HepG2 (cell line): ENCODE results near the gene FANCD2OS. TPM values are rescaled to one million over a fixed set of nuclear protein-coding genes. Genes with fewer than 3 reads are reported as not detected.
A peak's percentile ranks its signal among the peaks of the same experiment; 100 is the strongest.

ENCODE experiments used
- ARNT2 ChIP-seq: sonication (generic); formaldehyde crosslinking; IDR thresholded peaks from 2 replicates; pipeline ENCODE4 v1.8.0; 2022; ENCODE audit warnings: mild to moderate bottlenecking, low read depth, missing genetic modification reagents, moderate library complexity
- GATAD2A ChIP-seq: IDR thresholded peaks from 2 replicates; pipeline ENCODE4 v1.6.1; 2016
- IKZF4 ChIP-seq: sonication (generic); formaldehyde crosslinking; IDR thresholded peaks from 2 replicates; pipeline ENCODE4 v1.5.1; 2020; ENCODE audit warnings: borderline replicate concordance, mild to moderate bottlenecking, low read depth, missing genetic modification reagents; ENCODE audit errors: not compliant biosample characterization
- MNT ChIP-seq: fragments of 450-650 bp; IDR thresholded peaks from 2 replicates; pipeline ENCODE4 v1.6.1; 2016
- SRY ChIP-seq: sonication (generic); formaldehyde crosslinking; IDR thresholded peaks from 2 replicates; pipeline ENCODE4 v1.8.0; 2022; ENCODE audit warnings: mild to moderate bottlenecking, missing genetic modification reagents
- TBX2 ChIP-seq: sonication (generic); formaldehyde crosslinking; IDR thresholded peaks from 2 replicates; pipeline ENCODE4 v1.5.0; 2020; ENCODE audit warnings: missing genetic modification reagents, mild to moderate bottlenecking, borderline replicate concordance
- TERF1 ChIP-seq: sonication (generic); formaldehyde crosslinking; IDR thresholded peaks from 2 replicates; pipeline ENCODE4 v1.8.0; 2022; ENCODE audit warnings: mild to moderate bottlenecking, missing genetic modification reagents, moderate library complexity
- ZC3H13 ChIP-seq: sonication (generic); formaldehyde crosslinking; IDR thresholded peaks from 2 replicates; pipeline ENCODE4 v1.8.1; 2023; ENCODE audit warnings: mild to moderate bottlenecking, missing genetic modification reagents, moderate library complexity
- ZKSCAN8 ChIP-seq: IDR thresholded peaks from 2 replicates; pipeline ENCODE4 v1.6.1; 2016; ENCODE audit warnings: borderline replicate concordance, missing genetic modification reagents, missing compliant biosample characterization
- ZNF260 ChIP-seq: sonication (generic); formaldehyde crosslinking; IDR thresholded peaks from 2 replicates; pipeline ENCODE4 v1.4.0; 2020; ENCODE audit warnings: missing genetic modification reagents, low read depth, mild to moderate bottlenecking, borderline replicate concordance
- ZNF614 ChIP-seq: IDR thresholded peaks from 2 replicates; pipeline ENCODE4 v1.6.1; 2018; ENCODE audit warnings: missing biosample characterization, missing genetic modification reagents, inconsistent platforms, borderline replicate concordance
- ZNF670 ChIP-seq: sonication (generic); formaldehyde crosslinking; IDR thresholded peaks from 2 replicates; pipeline ENCODE4 v1.8.0; 2022; ENCODE audit warnings: mild to moderate bottlenecking, missing genetic modification reagents, borderline replicate concordance
- ZNF792 ChIP-seq: IDR thresholded peaks from 2 replicates; pipeline ENCODE4 v1.6.1; 2016
- polyA plus RNA-seq, 8 experiments: library from polyadenylated mRNA; depleted of rRNA in 3 of 8; stranded (reverse) in 7 of 8; unstranded in 1 of 8; fragments of >200 nt; fragmentation: Illumina TruSeq in 4 of 8; extraction: Trizol in 4 of 8; gene quantifications; 2 replicates each; pipeline versions ENCODE4 v1.2.1 to v1.2.3, GENCODE V29; 2011 to 2016; ENCODE audit warnings: low read depth in 4 of 8, missing spikeins in 1 of 8, mixed read lengths in 1 of 8; ENCODE audit not compliant: insufficient read depth in 1 of 8
- total RNA-seq, 5 experiments: library from RNA; depleted of rRNA; stranded (reverse); fragments of >200 nt; fragmentation: Illumina TruSeq; extraction: Trizol; gene quantifications; 2 replicates each; pipeline ENCODE4 v1.2.3, GENCODE V29; 2016; ENCODE audit warnings: low read depth in 1 of 5
- TF ChIP-seq, protein P1 (sequence below): sonication (generic); formaldehyde crosslinking; IDR thresholded peaks from 2 replicates; pipeline ENCODE4 v1.5.1; 2020; ENCODE audit warnings: mild to moderate bottlenecking, missing genetic modification reagents
- TF ChIP-seq, protein P2 (sequence below): sonication (generic); IDR thresholded peaks from 2 replicates; pipeline ENCODE4 v1.6.1; 2016; ENCODE audit warnings: low read depth, borderline replicate concordance
- TF ChIP-seq, protein P3 (sequence below): sonication (generic); formaldehyde crosslinking; IDR thresholded peaks from 2 replicates; pipeline ENCODE4 v1.8.0; 2022; ENCODE audit warnings: mild to moderate bottlenecking, missing genetic modification reagents, moderate library complexity
- TF ChIP-seq, protein P4 (sequence below): sonication (generic); formaldehyde crosslinking; conservative IDR thresholded peaks from 2 replicates; pipeline ENCODE4 v1.8.0; 2022; ENCODE audit warnings: missing genetic modification reagents

Gene FANCD2OS
- total and polyA plus RNA-seq, 2 of the 13 experiments (the other 11 are each of a cell fraction or from before 2014, with no cell fraction given) = not detected

DNA sequence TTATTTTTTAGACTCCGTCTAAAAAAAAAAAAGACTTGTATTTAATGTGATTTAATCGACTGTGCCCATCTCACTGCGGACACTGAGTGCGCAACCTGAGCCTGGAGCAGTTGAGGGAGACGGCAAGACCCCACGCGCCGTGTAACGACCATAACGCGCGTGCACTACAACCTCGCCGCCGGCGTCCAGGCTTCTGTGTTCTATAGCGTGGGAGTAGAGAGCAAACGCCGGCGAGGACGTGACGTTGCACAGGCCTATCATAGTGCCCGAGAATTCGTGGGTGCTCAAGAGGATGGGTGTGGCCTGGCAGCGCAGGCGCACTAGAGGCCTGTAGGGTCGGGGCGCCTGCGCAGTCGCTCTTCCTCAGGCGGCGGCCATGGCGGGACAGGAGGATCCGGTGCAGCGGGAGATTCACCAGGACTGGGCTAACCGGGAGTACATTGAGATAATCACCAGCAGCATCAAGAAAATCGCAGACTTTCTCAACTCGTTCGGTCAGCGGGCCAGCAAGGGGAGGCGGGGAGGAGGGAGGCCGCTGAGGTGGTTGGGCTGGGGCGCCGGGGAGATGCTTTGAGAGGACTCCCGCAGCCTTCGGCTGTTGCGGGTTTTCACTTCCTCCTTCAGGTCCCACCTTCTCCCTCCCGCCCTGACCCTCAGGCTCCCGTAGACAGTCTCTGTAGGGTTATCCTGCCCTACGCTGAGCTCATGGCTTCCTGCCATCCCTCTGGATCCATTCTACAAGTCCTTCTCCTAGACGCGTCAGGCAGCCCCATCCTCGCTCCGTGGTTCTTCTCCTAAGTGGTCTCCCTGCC is 7.5 kb upstream of the FANCD2OS start, which contains the start of gene BRK1 (continued):
- TF ChIP-seq SRY (CRISPR knock-in tag) (0 out of 2 replicates have a peak, but pooled peaks have one; percentile 30), IKZF4 (CRISPR knock-in tag) (no peak), ZC3H13 (0 out of 2 replicates have a peak, but pooled peaks have one; percentile 54), ZNF792 (CRISPR knock-in tag) (peak; percentile 83), MNT (no peak), GATAD2A (peak; percentile 70), ZNF670 (CRISPR knock-in tag) (peak; percentile 30; the same call in 1 of the 2 replicates), ZNF614 (CRISPR knock-in tag) (peak; percentile 79; the same call in 1 of the 2 replicates), TERF1 (CRISPR knock-in tag) (no peak), TBX2 (peak; percentile 71), ARNT2 (CRISPR knock-in tag) (peak; percentile 69; the same call in 1 of the 2 replicates), ZKSCAN8 (CRISPR knock-in tag) (no peak), ZNF260 (CRISPR knock-in tag) (no peak)
- TF ChIP-seq, protein P1, sequence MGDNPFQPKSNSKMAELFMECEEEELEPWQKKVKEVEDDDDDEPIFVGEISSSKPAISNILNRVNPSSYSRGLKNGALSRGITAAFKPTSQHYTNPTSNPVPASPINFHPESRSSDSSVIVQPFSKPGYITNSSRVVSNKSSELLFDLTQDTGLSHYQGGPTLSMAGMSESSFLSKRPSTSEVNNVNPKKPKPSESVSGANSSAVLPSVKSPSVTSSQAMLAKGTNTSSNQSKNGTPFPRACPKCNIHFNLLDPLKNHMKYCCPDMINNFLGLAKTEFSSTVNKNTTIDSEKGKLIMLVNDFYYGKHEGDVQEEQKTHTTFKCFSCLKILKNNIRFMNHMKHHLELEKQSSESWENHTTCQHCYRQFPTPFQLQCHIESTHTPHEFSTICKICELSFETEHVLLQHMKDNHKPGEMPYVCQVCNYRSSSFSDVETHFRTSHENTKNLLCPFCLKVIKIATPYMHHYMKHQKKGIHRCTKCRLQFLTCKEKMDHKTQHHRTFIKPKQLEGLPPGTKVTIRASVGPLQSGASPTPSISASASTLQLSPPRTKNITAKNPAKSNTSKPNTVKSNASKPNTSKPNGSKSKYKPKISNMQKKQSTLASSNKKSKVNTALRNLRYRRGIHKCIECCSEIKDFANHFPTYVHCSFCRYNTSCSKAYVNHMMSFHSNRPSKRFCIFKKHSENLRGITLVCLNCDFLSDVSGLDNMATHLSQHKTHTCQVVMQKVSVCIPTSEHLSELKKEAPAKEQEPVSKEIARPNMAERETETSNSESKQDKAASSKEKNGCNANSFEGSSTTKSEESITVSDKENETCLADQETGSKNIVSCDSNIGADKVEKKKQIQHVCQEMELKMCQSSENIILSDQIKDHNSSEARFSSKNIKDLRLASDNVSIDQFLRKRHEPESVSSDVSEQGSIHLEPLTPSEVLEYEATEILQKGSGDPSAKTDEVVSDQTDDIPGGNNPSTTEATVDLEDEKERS (CRISPR knock-in tag) = 0 out of 2 replicates have a peak, but pooled peaks have one; percentile 43
- TF ChIP-seq, protein P2, sequence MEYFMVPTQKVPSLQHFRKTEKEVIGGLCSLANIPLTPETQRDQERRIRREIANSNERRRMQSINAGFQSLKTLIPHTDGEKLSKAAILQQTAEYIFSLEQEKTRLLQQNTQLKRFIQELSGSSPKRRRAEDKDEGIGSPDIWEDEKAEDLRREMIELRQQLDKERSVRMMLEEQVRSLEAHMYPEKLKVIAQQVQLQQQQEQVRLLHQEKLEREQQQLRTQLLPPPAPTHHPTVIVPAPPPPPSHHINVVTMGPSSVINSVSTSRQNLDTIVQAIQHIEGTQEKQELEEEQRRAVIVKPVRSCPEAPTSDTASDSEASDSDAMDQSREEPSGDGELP = peak; percentile 28; the same call in 1 of the 2 replicates
- TF ChIP-seq, protein P3, sequence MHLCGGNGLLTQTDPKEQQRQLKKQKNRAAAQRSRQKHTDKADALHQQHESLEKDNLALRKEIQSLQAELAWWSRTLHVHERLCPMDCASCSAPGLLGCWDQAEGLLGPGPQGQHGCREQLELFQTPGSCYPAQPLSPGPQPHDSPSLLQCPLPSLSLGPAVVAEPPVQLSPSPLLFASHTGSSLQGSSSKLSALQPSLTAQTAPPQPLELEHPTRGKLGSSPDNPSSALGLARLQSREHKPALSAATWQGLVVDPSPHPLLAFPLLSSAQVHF (CRISPR knock-in tag) = no peak
- TF ChIP-seq, protein P4, sequence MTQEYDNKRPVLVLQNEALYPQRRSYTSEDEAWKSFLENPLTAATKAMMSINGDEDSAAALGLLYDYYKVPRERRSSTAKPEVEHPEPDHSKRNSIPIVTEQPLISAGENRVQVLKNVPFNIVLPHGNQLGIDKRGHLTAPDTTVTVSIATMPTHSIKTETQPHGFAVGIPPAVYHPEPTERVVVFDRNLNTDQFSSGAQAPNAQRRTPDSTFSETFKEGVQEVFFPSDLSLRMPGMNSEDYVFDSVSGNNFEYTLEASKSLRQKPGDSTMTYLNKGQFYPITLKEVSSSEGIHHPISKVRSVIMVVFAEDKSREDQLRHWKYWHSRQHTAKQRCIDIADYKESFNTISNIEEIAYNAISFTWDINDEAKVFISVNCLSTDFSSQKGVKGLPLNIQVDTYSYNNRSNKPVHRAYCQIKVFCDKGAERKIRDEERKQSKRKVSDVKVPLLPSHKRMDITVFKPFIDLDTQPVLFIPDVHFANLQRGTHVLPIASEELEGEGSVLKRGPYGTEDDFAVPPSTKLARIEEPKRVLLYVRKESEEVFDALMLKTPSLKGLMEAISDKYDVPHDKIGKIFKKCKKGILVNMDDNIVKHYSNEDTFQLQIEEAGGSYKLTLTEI (CRISPR knock-in tag) = no peak
